ENCODE data around the gene KCMF1. TPM values are rescaled to one million over a fixed set of nuclear protein-coding genes. Genes with fewer than 3 reads are reported as not detected.
A peak's percentile ranks its signal among the peaks of the same experiment; 100 is the strongest.

Gene KCMF1
- total RNA-seq, 5 donors from 2014 or later (not counting 1 experiment from before 2014, with no cell fraction given): 56.7 to 62.5 (median 60.3) TPM

DNA sequence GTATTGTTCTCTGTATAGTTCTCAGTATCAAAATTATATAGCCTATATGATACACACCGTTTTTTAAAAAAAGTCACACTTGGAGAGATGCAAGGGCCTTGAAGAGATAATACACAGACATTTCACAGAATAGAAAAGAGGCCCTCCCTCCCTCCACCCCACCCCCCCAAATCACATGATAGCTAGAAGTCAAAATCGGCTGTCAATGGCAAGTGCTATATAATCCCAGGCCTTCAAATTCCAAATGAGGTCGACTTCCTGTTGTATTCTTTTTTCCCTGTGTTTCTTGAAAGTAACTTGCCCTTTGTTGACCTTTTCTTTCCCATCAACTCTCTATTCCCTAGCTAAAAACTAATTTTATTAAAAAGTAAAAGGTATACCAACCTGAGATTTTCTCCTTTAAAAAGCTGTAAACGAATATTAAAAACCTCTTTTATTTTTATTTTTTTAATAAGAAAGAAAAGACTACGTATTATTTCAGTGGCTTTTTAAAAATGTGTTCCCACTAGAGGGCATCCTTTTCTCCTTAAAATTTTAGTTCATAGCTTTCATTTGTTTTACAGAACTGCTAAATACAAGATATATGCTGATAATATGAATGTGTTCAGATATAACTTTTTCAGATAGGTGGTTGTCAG lies 46.6 kb downstream of the KCMF1 start:
- Mint-ChIP-seq H3K9me3 (no peaks in the 10 kb centered on the region), H3K4me3 (no peak overlapping the region), H3K36me3 (peaks cover 8% of the 10 kb centered on the region), H3K27me3 (no peaks in the 10 kb centered on the region), H3K27ac (peak overlapping the region in 1 of 2 donors; percentile 27), H3K4me1 (peaks cover 69 to 79% (median 71%) of the 10 kb centered on the region in 3 donors)
- ATAC-seq (replicated peaks in 1 of 4) (no peak), DNase-seq (peak in 1 of 35 experiments; percentile 38)
- no peak overlapping the region for H3K4me3 ChIP-seq (ENCODE audit: control insufficient read depth in 1 of 2, extremely low read depth in 1 of 2, low read length in 1 of 2)
- ChIA-PET CTCF (interaction anchor here (0.5 to 2.6 kb wide), 27 partner anchors 8 to 566 kb away, joined by 3 to 10 read pairs (median 3); partner anchors contain the start of genes KCMF1 (in 1 of the 2) and TGOLN2 (in 1 of the 2)), POLR2A (interaction anchor here (0.6 to 1.2 kb wide), 6 partner anchors 48 to 464 kb away, joined by 3 to 8 read pairs (median 4); no protein-coding TSS in a partner anchor)
- H3K4me1 ChIP-seq (ENCODE audit: control insufficient read depth in 1 of 2, extremely low read depth in 1 of 2, insufficient read depth in 2 of 2, low read length in 2 of 2): peaks cover 6 to 14% of the 10 kb centered on the region in 2 experiments
- H3K27ac ChIP-seq (ENCODE audit: low read length): no peak overlapping the region
- H3K9me3 ChIP-seq: no peaks in the 10 kb centered on the region
- H3K27me3 ChIP-seq (replicated peaks in 1 of 2; ENCODE audit: control insufficient read depth in 2 of 2, extremely low read depth in 1 of 2, insufficient read depth in 2 of 2, low read length in 1 of 2): no peaks in the 10 kb centered on the region
- WGBS (ENCODE audit: insufficient coverage): 30% methylated on average over 1 of the region's 5 CpGs
- H3K36me3 ChIP-seq (ENCODE audit: control insufficient read depth in 2 of 2, extremely low read depth in 1 of 2, insufficient read depth in 1 of 2, low read length in 1 of 2): no peaks in the 10 kb centered on the region

DNA sequence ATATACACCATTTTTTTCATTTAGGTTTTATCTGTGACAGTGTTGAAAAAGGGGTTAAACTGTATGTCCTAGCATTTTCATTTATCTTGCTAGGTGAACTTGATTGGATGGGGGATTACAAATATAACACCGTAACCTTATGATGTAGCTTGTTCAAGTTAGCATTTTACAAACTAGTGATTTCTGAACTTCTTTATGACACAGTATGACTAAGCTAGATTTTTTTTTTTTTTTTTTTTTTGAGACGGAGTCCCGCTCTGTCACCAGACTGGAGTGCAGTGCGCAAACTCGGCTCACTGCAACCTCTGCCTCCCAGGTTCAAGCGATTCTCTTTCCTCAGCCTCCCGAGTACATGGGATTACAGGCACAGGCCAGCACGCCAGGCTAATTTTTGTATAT lies 47.1 kb downstream of the KCMF1 start:
- POLR2A ChIA-PET: interaction anchor here (0.6 to 1.2 kb wide), 6 partner anchors 48 to 464 kb away, joined by 3 to 8 read pairs (median 4); no protein-coding TSS in a partner anchor
- ATAC-seq (replicated peaks in 1 of 4): no peak
- H3K27ac ChIP-seq (ENCODE audit: low read length): no peak overlapping the region
- no peak for DNase-seq
- peaks cover 64 to 74% (median 66%) of the 10 kb centered on the region in 3 donors for H3K4me1 Mint-ChIP-seq
- no peaks in the 10 kb centered on the region for H3K9me3 Mint-ChIP-seq
- peak overlapping the region in 1 of 2 donors; percentile 27 for H3K27ac Mint-ChIP-seq
- peaks cover 2 to 14% of the 10 kb centered on the region in 2 experiments for H3K4me1 ChIP-seq (ENCODE audit: control insufficient read depth in 1 of 2, extremely low read depth in 1 of 2, insufficient read depth in 2 of 2, low read length in 2 of 2)
- no peak overlapping the region for H3K4me3 Mint-ChIP-seq
- CTCF ChIA-PET: interaction anchor here (0.5 to 2.6 kb wide), 28 partner anchors 8 to 566 kb away, joined by 3 to 10 read pairs (median 4); partner anchors contain the start of genes KCMF1 (in 1 of the 2) and TGOLN2 (in 1 of the 2)
- H3K36me3 Mint-ChIP-seq: peaks cover 9% of the 10 kb centered on the region
- no peak overlapping the region for H3K4me3 ChIP-seq (ENCODE audit: control insufficient read depth in 1 of 2, extremely low read depth in 1 of 2, low read length in 1 of 2)
- H3K36me3 ChIP-seq (ENCODE audit: control insufficient read depth in 2 of 2, extremely low read depth in 1 of 2, insufficient read depth in 1 of 2, low read length in 1 of 2): no peaks in the 10 kb centered on the region
- H3K27me3 Mint-ChIP-seq: no peaks in the 10 kb centered on the region
- H3K9me3 ChIP-seq: no peaks in the 10 kb centered on the region
- H3K27me3 ChIP-seq (replicated peaks in 1 of 2; ENCODE audit: control insufficient read depth in 2 of 2, extremely low read depth in 1 of 2, insufficient read depth in 2 of 2, low read length in 1 of 2): no peaks in the 10 kb centered on the region
- WGBS (ENCODE audit: insufficient coverage): no CpG with 5 or more reads among the region's 8 CpGs

DNA sequence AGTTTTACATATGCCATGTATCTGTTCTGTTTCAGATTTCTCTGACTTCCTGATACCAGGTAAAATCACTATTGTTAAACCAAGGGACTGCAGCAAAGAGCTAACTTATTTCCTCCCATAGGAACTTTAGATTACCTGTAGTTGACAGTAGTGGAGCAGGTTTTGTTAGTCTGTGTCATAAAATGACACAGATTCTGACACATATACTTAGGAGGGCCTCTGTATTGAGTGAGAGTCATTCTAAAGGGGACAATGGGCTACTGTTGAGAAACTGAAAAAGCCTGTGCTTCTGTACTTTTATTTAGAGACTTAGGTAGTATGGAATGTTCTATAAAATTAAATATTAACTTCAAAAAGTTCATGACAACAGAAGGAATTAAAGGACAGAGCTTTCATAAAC lies 48.2 kb downstream of the KCMF1 start:
- Histone ChIP-seq H3K9me3 (no peaks in the 10 kb centered on the region), H3K36me3 (ENCODE audit: control insufficient read depth in 2 of 2, extremely low read depth in 1 of 2, insufficient read depth in 1 of 2, low read length in 1 of 2) (peaks cover 0 to 3% of the 10 kb centered on the region in 2 donors), H3K4me3 (ENCODE audit: control insufficient read depth in 1 of 2, extremely low read depth in 1 of 2, low read length in 1 of 2) (no peak overlapping the region), H3K27ac (ENCODE audit: low read length) (no peak overlapping the region), H3K4me1 (ENCODE audit: control insufficient read depth in 1 of 2, extremely low read depth in 1 of 2, insufficient read depth in 2 of 2, low read length in 2 of 2) (peaks cover 0 to 14% of the 10 kb centered on the region in 2 experiments), H3K27me3 (replicated peaks in 1 of 2; ENCODE audit: control insufficient read depth in 2 of 2, extremely low read depth in 1 of 2, insufficient read depth in 2 of 2, low read length in 1 of 2) (no peaks in the 10 kb centered on the region)
- no peak for ATAC-seq (replicated peaks in 1 of 4)
- POLR2A ChIA-PET: interaction anchor here in 1 of 2 donors (0.6 kb wide), 1 partner anchor 8 kb away, joined by 3 read pairs; no protein-coding TSS in a partner anchor
- no peaks in the 10 kb centered on the region for H3K9me3 Mint-ChIP-seq
- no peak overlapping the region for H3K4me3 Mint-ChIP-seq
- peaks cover 15% of the 10 kb centered on the region for H3K36me3 Mint-ChIP-seq
- H3K27me3 Mint-ChIP-seq: no peaks in the 10 kb centered on the region
- peak overlapping the region in 1 of 2 donors; percentile 27 for H3K27ac Mint-ChIP-seq
- no peak for DNase-seq
- CTCF ChIA-PET: interaction anchor here in 1 of 2 donors (0.9 kb wide), 1 partner anchor 18 kb away, joined by 6 read pairs; no protein-coding TSS in a partner anchor
- H3K4me1 Mint-ChIP-seq: peaks cover 60 to 70% (median 61%) of the 10 kb centered on the region in 3 donors

- no peak for ATAC-seq (replicated peaks in 1 of 4)
- no peak for DNase-seq
- Histone ChIP-seq H3K36me3 (ENCODE audit: control insufficient read depth in 2 of 2, extremely low read depth in 1 of 2, insufficient read depth in 1 of 2, low read length in 1 of 2) (peaks cover 0 to 3% of the 10 kb centered on the region in 2 donors), H3K27ac (ENCODE audit: low read length) (no peak overlapping the region), H3K9me3 (no peaks in the 10 kb centered on the region), H3K4me1 (ENCODE audit: control insufficient read depth in 1 of 2, extremely low read depth in 1 of 2, insufficient read depth in 2 of 2, low read length in 2 of 2) (peaks cover 0 to 9% of the 10 kb centered on the region in 2 experiments), H3K4me3 (ENCODE audit: control insufficient read depth in 1 of 2, extremely low read depth in 1 of 2, low read length in 1 of 2) (no peak overlapping the region), H3K27me3 (replicated peaks in 1 of 2; ENCODE audit: control insufficient read depth in 2 of 2, extremely low read depth in 1 of 2, insufficient read depth in 2 of 2, low read length in 1 of 2) (no peaks in the 10 kb centered on the region)
- Mint-ChIP-seq H3K4me1 (peaks cover 54 to 60% (median 57%) of the 10 kb centered on the region in 3 donors), H3K36me3 (peaks cover 19% of the 10 kb centered on the region), H3K4me3 (no peak overlapping the region), H3K9me3 (no peaks in the 10 kb centered on the region), H3K27me3 (no peaks in the 10 kb centered on the region), H3K27ac (no peak overlapping the region)
- 95% methylated on average over 3 of the region's 5 CpGs for WGBS (ENCODE audit: insufficient coverage)
- ChIA-PET CTCF (no interaction called here), POLR2A (interaction anchor here in 1 of 2 donors (0.7 kb wide), 2 partner anchors 251 to 455 kb away, joined by 3 to 6 read pairs; no protein-coding TSS in a partner anchor)
These were observed 51.3 kb downstream of the KCMF1 start for GRCh38 chr2:85022232-85022631.

DNA sequence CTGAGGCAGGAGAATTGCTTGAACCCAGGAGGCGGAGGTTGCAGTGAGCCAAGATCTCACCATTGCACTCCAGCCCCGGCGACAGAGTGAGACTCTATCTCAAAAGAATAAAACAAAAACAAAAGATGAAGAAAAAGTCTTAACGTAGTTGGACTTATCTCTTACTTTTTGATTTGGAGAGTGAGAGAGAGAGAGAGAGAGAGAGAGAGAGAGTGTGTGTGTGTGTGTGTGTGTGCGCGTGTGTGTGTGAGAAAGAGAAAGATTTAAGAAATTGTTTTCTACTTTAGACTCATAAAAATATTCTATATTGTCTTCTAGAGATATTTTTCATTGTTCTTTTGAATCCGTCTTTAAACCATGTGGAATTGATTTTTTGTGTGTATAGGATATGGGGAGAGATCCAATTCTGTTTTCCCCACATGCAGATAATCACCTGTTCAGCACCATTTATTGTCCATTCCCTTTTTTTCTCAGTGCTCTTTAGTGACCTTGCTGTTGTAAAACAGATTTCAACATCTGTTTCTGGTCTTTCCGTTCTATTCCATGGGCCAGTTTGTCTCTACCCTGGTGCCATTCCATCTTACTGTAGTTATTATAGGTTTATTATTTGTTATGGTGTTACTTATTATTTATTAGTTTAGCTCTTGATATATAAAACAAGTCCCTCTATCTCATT lies 53.5 kb downstream of the KCMF1 start:
- Histone ChIP-seq H3K27ac (ENCODE audit: low read length) (no peak overlapping the region), H3K27me3 (replicated peaks in 1 of 2; ENCODE audit: control insufficient read depth in 2 of 2, extremely low read depth in 1 of 2, insufficient read depth in 2 of 2, low read length in 1 of 2) (no peaks in the 10 kb centered on the region), H3K4me3 (ENCODE audit: control insufficient read depth in 1 of 2, extremely low read depth in 1 of 2, low read length in 1 of 2) (no peak overlapping the region), H3K9me3 (no peaks in the 10 kb centered on the region), H3K4me1 (ENCODE audit: control insufficient read depth in 1 of 2, extremely low read depth in 1 of 2, insufficient read depth in 2 of 2, low read length in 2 of 2) (no peaks in the 10 kb centered on the region), H3K36me3 (ENCODE audit: control insufficient read depth in 2 of 2, extremely low read depth in 1 of 2, insufficient read depth in 1 of 2, low read length in 1 of 2) (peaks cover 3 to 15% of the 10 kb centered on the region in 2 donors)
- ChIA-PET CTCF (no interaction called here), POLR2A (interaction anchor here in 1 of 2 donors (0.6 kb wide), 1 partner anchor 83 kb away, joined by 3 read pairs; no protein-coding TSS in a partner anchor)
- no CpG with 5 or more reads among the region's 8 CpGs for WGBS (ENCODE audit: insufficient coverage)
- no peaks in the 10 kb centered on the region for H3K9me3 Mint-ChIP-seq
- H3K27ac Mint-ChIP-seq: peak overlapping the region; percentile 11 to 48
- no peaks in the 10 kb centered on the region for H3K27me3 Mint-ChIP-seq
- H3K4me3 Mint-ChIP-seq: no peak overlapping the region
- DNase-seq: no peak
- peaks cover 42 to 44% (median 44%) of the 10 kb centered on the region in 3 donors for H3K4me1 Mint-ChIP-seq
- H3K36me3 Mint-ChIP-seq: peaks cover 27% of the 10 kb centered on the region
- ATAC-seq (replicated peaks in 1 of 4): no peak

DNA sequence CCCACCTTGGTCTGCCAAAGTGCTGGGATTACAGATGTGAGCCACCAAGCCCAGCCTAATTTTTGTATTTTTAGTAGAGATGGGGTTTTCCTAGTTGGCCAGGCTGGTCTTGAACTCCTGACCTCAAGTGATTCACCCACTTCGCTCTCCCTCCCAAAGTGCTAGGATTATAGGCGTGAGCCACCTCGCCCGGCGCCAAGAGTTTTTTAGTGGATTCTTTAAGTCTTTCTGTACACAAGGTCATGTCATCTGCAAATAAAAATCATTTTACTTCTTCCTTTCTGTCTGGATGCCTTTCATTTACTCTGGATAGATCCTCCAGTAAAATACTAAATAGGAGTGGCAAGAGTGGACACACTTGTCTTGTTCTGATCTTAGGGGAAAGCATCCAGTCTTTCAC lies 61.7 kb downstream of the KCMF1 start:
- Mint-ChIP-seq H3K27me3 (no peaks in the 10 kb centered on the region), H3K36me3 (peaks cover 51% of the 10 kb centered on the region), H3K4me3 (no peak overlapping the region), H3K4me1 (peaks cover 11 to 31% (median 20%) of the 10 kb centered on the region in 3 donors), H3K9me3 (no peaks in the 10 kb centered on the region), H3K27ac (no peak overlapping the region)
- DNase-seq (no peak), ATAC-seq (replicated peaks in 1 of 4) (no peak)
- Histone ChIP-seq H3K36me3 (ENCODE audit: control insufficient read depth in 2 of 2, extremely low read depth in 1 of 2, insufficient read depth in 1 of 2, low read length in 1 of 2) (peaks cover 5 to 58% of the 10 kb centered on the region in 2 donors), H3K9me3 (no peaks in the 10 kb centered on the region), H3K4me3 (ENCODE audit: control insufficient read depth in 1 of 2, extremely low read depth in 1 of 2, low read length in 1 of 2) (no peak overlapping the region), H3K27me3 (replicated peaks in 1 of 2; ENCODE audit: control insufficient read depth in 2 of 2, extremely low read depth in 1 of 2, insufficient read depth in 2 of 2, low read length in 1 of 2) (no peaks in the 10 kb centered on the region), H3K27ac (ENCODE audit: low read length) (no peak overlapping the region), H3K4me1 (ENCODE audit: control insufficient read depth in 1 of 2, extremely low read depth in 1 of 2, insufficient read depth in 2 of 2, low read length in 2 of 2) (no peaks in the 10 kb centered on the region)
- POLR2A ChIA-PET: interaction anchor here in 1 of 2 donors (0.7 kb wide), 1 partner anchor 59 kb away, joined by 4 read pairs; no protein-coding TSS in a partner anchor
- CTCF ChIA-PET: interaction anchor here in 1 of 2 donors (0.6 kb wide), 1 partner anchor 15 kb away, joined by 9 read pairs; no protein-coding TSS in a partner anchor
- WGBS (ENCODE audit: insufficient coverage): no CpG with 5 or more reads among the region's 5 CpGs

All from T-cell (primary cell).